Ishikawa (cell line): Measurements from ENCODE around the gene STAB1.

ENCODE experiments used
- CEBPB ChIP-seq: IDR thresholded peaks from 2 replicates; pipeline ENCODE4 v1.6.1; 2012
- CREB1 ChIP-seq: IDR thresholded peaks from 2 replicates; pipeline ENCODE4 v1.6.1; 2012; ENCODE audit warnings: low read depth
- EGR1 ChIP-seq: IDR thresholded peaks from 2 replicates; pipeline ENCODE4 v1.6.1; 2012
- EP300 ChIP-seq: IDR thresholded peaks from 2 replicates; pipeline ENCODE4 v1.6.1; 2012; ENCODE audit warnings: borderline replicate concordance
- FOXM1 ChIP-seq: IDR thresholded peaks from 2 replicates; pipeline ENCODE4 v1.6.1; 2012; ENCODE audit warnings: low read depth, borderline replicate concordance
- MAX ChIP-seq: IDR thresholded peaks from 2 replicates; pipeline ENCODE4 v1.6.1; 2012
- NFIC ChIP-seq: IDR thresholded peaks from 2 replicates; pipeline ENCODE4 v1.6.1; 2012
- RAD21 ChIP-seq: IDR thresholded peaks from 2 replicates; pipeline ENCODE4 v1.6.1; 2012; ENCODE audit warnings: low read depth
- REST ChIP-seq: IDR thresholded peaks from 2 replicates; pipeline ENCODE4 v1.6.1; 2012; ENCODE audit warnings: low read depth, mild to moderate bottlenecking
- TAF1 ChIP-seq: IDR thresholded peaks from 2 replicates; pipeline ENCODE4 v1.6.1; 2012; ENCODE audit warnings: low read depth, mild to moderate bottlenecking
- TCF12 ChIP-seq: IDR thresholded peaks from 2 replicates; pipeline ENCODE4 v1.6.1; 2012; ENCODE audit warnings: low read depth
- TEAD4 ChIP-seq: IDR thresholded peaks from 2 replicates; pipeline ENCODE4 v1.6.1; 2012
- USF1 ChIP-seq: IDR thresholded peaks from 2 replicates; pipeline ENCODE4 v1.6.1; 2012
- YY1 ChIP-seq: IDR thresholded peaks from 2 replicates; pipeline ENCODE4 v1.6.1; 2012; ENCODE audit warnings: low read depth
- ZBTB7A ChIP-seq: IDR thresholded peaks from 2 replicates; pipeline ENCODE4 v1.6.1; 2012; ENCODE audit warnings: low read depth

STAB1 gene

GRCh38 chr3:52495777-52496602, 852 bp downstream of the STAB1 start:
- TF ChIP-seq TAF1 (no peak), EP300 (no peak), TEAD4 (no peak), NFIC (no peak), YY1 (no peak), REST (no peak), EGR1 (no peak), ZBTB7A (no peak), FOXM1 (no peak), CREB1 (no peak), TCF12 (no peak), RAD21 (no peak)

- TF ChIP-seq CREB1 (no peak), ZBTB7A (no peak), FOXM1 (no peak), TCF12 (no peak)
Observed at GRCh38 chr3:52498137-52499054, 3.3 kb downstream of the STAB1 start.

- TF ChIP-seq MAX (no peak), EGR1 (no peak), EP300 (no peak), TEAD4 (no peak), CEBPB (no peak), TAF1 (no peak), NFIC (no peak)
Observed at GRCh38 chr3:52501046-52501445, 5.9 kb downstream of the STAB1 start.

- TF ChIP-seq RAD21, result no peak
- TF ChIP-seq YY1, result no peak
- TF ChIP-seq NFIC, result no peak
Observed at GRCh38 chr3:52502001-52502400, 6.9 kb downstream of the STAB1 start.

GRCh38 chr3:52502808-52503350, 7.7 kb downstream of the STAB1 start:
- no peak for TF ChIP-seq TCF12
- no peak for TF ChIP-seq MAX
- TF ChIP-seq RAD21, result no peak
- TF ChIP-seq FOXM1, result no peak
- TF ChIP-seq REST, result no peak
- TF ChIP-seq TEAD4, result no peak
- TF ChIP-seq EP300, result no peak
- no peak for TF ChIP-seq USF1
- no peak for TF ChIP-seq CREB1
- TF ChIP-seq YY1, result no peak
- TF ChIP-seq TAF1, result no peak
- no peak for TF ChIP-seq ZBTB7A
- TF ChIP-seq NFIC, result no peak
- TF ChIP-seq CEBPB, result no peak
- no peak for TF ChIP-seq EGR1
